NCI-H1436 (cell line): ENCODE data around the gene INTS1.

Experiments
- DNase-seq: peaks from one replicate; lab custom pipeline; 2025; lab: John Stamatoyannopoulos, UW

INTS1 gene

GRCh38 chr7:1460821-1461645, 43.2 kb downstream of the INTS1 start:
- DNase-seq, result no peak

- no peak for DNase-seq
Observed at GRCh38 chr7:1459920-1460820, 44.0 kb downstream of the INTS1 start.

GRCh38 chr7:1459512-1459892, 44.7 kb downstream of the INTS1 start:
- peak; percentile 99 for DNase-seq

GRCh38 chr7:1458683-1459511, 45.3 kb downstream of the INTS1 start, which contains the start of gene MICALL2:
Gene MICALL2, minus strand, starts transcription at chr7:1459470. Its CDS starts 144 bp downstream, at chr7:1459326.
- no peak for DNase-seq

- DNase-seq, result no peak
Observed at GRCh38 chr7:1457949-1458682, 46.1 kb downstream of the INTS1 start.

GRCh38 chr7:1457059-1457948, 46.9 kb downstream of the INTS1 start:
- DNase-seq, result no peak

- DNase-seq, result no peak
Observed at GRCh38 chr7:1455955-1456354, 48.2 kb downstream of the INTS1 start.

- no peak for DNase-seq
Observed at GRCh38 chr7:1455241-1455939, 48.8 kb downstream of the INTS1 start.

GRCh38 chr7:1454542-1454941, 49.6 kb downstream of the INTS1 start:
- no peak for DNase-seq

GRCh38 chr7:1452205-1452604, 52.0 kb downstream of the INTS1 start:
- DNase-seq, result no peak

- DNase-seq, result no peak
Observed at GRCh38 chr7:1450987-1451386, 53.2 kb downstream of the INTS1 start.

GRCh38 chr7:1450431-1450830, 53.8 kb downstream of the INTS1 start:
- no peak for DNase-seq

- DNase-seq, result no peak
Observed at GRCh38 chr7:1449951-1450350, 54.2 kb downstream of the INTS1 start.

- no peak for DNase-seq
Observed at GRCh38 chr7:1449501-1449900, 54.7 kb downstream of the INTS1 start.

GRCh38 chr7:1448958-1449357, 55.2 kb downstream of the INTS1 start:
- DNase-seq, result no peak

- DNase-seq, result no peak
Observed at GRCh38 chr7:1447551-1448244, 56.5 kb downstream of the INTS1 start.

- no peak for DNase-seq
Observed at GRCh38 chr7:1447112-1447511, 57.1 kb downstream of the INTS1 start.

- DNase-seq, result peak; percentile 56
Observed at GRCh38 chr7:1446620-1447032, 57.6 kb downstream of the INTS1 start.

- peak; percentile 84 for DNase-seq
Observed at GRCh38 chr7:1446026-1446425, 58.2 kb downstream of the INTS1 start.
